Activated CD8-positive, alpha-beta memory T cell treated with anti-CD3 and anti-CD28 coated beads, Interleukin-2, amount 50 U/mL, for 24 hours (primary cell): ENCODE data around the gene GYPE.
"Not testable (repeated sequence)": the region's sequence is repeated elsewhere in the genome, so short reads cannot be mapped to it uniquely, and the experiment has no call there.

Experiments used
- DNase-seq: peaks from one replicate; pipeline ENCODE4 v3.0.0-alpha.2; 2020; ENCODE audit errors: extremely low read depth

Gene GYPE

GRCh38 chr4:143905440-143905839 lies at the start of gene GYPE:
GYPE (minus strand) TSS chr4:143905559; CDS start chr4:143905507, 52 bp downstream.
- DNase-seq: not testable (repeated sequence)

DNA sequence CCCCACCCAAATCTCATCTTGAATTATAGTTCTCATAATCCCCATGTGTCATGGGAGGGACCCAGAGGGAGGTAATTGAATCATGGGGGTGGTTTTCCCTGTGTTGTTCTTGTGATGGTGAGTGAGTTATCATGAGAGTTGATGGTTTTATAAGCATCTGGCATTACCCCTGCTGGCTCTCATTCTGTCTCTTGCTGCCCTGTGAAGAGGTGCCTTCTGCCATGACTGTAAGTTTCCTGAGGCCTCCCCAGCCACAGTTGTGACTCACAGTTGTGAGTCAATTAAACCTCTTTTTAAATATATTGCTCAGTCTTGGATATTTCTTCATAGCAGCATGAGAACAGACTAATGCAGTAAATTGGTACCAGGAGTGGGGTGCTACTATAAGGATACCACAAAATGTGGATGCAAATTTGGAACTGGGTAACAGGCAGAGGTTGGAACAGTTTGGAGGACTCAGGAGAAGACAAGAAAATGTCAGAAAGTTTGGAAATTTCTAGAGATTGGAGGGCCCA lies 46.2 kb upstream of the GYPE start:
- DNase-seq: not testable (repeated sequence)

DNA sequence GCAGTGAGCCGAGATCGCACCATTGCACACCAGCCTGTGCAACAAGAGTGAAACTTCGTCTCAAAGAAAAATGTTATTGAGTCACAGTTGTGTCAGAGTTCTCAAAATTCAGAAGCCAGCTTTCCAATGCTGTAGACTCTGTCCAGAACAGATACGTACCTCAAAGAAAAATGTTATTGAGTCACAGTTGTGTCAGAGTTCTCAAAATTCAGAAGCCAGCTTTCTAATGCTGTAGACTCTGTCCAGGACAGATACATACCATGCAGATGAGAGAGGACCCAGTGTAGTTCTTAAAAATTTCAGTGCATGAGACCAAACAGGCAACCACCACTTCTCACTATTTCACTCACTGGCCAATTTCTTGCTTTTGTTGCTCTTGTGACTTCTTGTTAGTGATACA lies 45.6 kb upstream of the GYPE start:
- not testable (repeated sequence) for DNase-seq

- DNase-seq: not testable (repeated sequence)
Measured at GRCh38 chr4:143950185-143950584, 44.8 kb upstream of the GYPE start.

- DNase-seq: not testable (repeated sequence)
Measured at GRCh38 chr4:143947493-143947892, 42.1 kb upstream of the GYPE start.

- not testable (repeated sequence) for DNase-seq
Measured at GRCh38 chr4:143940708-143941107, 35.3 kb upstream of the GYPE start.

DNA sequence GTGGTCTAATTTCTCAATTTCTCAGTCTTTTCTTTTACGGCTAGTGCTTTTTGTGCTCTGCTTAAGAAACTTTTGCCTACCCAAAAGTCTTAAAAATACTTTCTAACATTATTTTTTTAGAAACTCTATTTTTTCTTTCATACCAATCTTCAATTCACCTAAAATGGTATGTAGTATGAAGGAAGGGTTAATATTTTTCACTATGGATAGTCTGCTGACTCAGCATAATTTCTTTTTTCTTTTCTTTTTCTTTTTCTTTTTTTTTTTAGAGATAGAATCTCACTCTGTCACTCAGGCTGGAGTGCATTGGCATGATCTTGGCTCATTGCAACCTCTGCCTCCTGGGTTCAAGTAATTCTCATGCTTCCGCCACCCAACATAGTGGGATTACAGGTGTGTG lies 34.2 kb upstream of the GYPE start:
- no peak for DNase-seq

DNA sequence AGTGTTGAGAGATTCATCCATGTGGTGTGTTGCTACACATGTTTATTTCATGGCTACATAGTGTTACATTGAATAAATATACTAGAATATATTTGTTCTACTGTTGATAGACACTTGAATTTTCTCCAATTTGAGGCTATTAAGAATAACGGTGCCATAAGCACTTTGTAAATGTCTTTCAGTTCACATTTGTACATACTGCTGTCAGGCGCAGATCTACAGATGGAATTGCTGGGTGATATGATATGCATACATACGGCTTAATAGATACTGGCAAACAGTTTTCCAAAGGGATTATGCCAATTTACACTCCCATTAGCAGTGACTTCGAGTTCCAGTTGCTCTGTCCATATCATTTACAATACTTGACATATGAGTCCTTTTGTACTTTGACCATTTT lies 33.5 kb upstream of the GYPE start:
- not testable (repeated sequence) for DNase-seq

DNA sequence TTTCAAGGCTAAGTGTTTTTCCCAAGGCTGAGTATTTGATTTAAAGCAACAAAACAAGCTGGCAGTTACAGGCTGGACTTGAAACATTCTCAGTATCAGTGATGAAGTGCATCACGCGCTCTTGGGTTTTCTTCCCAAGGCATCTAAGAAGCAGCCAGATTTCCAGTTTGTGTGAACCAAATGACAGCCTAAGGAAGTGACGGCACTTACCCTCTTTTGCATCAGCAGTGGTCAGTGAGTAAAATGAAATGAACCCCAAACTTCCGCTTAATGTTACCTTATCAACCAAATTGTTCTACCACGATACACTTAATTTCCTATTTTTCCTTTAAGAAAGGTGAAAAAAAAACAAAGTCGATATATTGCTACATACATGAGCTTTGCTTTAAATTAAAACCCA lies 15.8 kb upstream of the GYPE start:
- no peak for DNase-seq

DNA sequence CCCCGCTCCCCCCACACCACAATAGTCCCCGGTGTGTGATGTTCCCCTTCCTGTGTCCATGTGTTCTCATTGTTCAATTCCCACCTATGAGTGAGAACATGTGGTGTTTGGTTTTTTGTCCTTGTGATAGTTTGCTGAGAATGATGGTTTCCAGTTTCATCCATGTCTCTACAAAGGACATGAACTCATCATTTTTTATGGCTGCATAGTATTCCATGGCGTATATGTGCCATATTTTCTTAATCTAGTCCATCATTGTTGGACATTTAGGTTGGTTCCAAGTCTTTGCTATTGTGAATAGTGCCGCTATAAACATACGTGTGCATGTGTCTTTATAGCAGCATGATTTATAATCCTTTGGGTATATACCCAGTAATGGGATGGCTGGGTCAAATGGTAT lies 11.1 kb upstream of the GYPE start:
- DNase-seq: not testable (repeated sequence)

DNA sequence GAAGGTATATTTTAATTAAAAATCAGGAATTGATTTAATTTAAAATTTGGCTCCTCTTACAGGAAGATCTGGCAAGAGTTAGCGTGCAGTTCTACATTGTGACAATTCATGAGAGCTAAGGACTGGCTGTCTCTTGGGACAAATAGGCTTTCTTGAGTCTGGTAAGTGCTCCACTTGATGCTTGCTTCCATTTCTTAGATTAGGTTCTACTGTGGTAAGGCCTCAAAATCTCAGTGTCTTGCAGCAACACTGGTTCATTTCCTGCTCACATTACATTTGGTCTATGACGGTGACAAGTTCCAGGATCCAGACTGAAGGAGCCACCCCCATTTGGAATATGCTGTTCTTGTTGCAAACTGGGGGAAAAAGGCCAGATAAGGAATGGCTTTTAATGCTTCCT lies 7.1 kb upstream of the GYPE start:
- not testable (repeated sequence) for DNase-seq

GRCh38 chr4:143911528-143912417 lies 6.4 kb upstream of the GYPE start:
- not testable (repeated sequence) for DNase-seq

DNA sequence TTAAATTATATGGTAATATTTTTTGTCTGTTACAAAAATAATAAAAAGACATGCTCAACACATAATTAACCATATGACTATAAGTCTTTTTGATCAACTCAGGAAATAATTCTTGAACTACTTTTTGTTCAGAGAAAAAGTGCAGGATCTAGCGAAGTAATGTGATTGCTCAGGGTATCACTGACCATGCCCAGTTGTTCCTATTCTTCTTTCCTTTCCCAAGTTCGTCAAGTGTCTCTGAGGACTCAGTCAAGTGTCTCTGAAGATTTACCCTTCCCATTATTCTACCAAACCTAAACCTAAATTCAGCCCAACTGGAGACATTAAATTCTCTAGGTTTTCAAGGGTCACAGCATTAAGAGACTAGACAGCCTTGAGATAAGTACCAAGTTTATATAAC lies 5.5 kb upstream of the GYPE start:
- not testable (repeated sequence) for DNase-seq

DNA sequence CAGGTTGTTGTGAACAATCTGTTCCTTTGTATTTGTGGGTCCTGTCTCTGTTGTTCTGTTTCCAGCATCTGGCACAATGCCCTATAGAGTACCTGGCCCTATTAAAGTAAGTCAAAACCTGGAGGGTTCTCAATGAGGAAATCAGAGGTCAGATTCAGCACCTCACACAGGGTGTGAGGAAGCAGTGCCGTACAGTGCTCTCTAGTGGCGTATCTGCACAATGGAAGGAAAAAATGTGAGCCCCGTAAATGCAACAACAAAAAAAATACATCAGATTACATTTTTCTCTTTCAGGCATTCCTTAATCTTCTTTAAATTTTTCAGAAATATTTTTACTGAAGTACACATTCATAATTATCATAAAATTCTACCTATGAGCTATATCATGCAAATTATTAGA lies 2.5 kb upstream of the GYPE start:
- not testable (repeated sequence) for DNase-seq

GRCh38 chr4:143904431-143904830 lies 928 bp downstream of the GYPE start:
- DNase-seq: not testable (repeated sequence)

GRCh38 chr4:143890323-143890722 lies 15.0 kb downstream of the GYPE start:
- DNase-seq: not testable (repeated sequence)

GRCh38 chr4:143888189-143888588 lies 17.2 kb downstream of the GYPE start:
- DNase-seq: not testable (repeated sequence)

DNA sequence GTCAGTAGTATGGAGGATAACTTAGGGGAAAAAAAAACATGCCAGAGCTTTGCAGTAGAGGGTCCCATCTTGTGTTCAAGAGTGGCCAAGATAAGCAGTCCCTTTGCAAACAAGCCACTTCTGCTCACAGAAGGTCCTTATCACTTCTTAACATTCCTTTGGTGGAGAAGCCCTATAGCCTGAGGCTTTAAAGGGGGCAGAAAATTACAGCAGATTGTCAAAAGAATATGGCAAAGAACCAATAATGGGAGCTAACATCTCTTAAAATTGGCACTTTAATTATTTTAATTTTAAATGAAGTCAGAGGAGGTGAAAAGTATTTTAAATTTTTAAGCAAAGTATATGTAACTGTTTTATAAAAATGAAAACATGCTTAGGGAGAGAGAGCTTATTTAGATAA lies 20.4 kb downstream of the GYPE start:
- not testable (repeated sequence) for DNase-seq

DNA sequence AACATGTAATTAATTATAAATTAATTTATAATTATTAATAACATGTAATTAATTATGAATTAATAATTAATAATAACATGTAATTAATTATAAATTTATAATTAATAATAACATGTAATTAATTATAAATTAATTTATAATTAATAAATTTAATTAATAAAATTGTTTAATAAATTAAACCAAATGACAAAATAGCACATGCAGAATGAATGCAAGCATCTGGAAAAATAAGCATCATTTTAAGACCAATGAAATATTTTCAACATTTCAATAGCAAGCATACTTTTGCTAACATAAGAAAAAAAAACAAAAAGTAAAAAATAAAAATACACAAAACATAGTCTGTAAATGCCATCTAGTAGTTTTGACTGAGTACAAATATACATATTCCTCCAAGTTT lies 21.8 kb downstream of the GYPE start:
- DNase-seq: no peak

DNA sequence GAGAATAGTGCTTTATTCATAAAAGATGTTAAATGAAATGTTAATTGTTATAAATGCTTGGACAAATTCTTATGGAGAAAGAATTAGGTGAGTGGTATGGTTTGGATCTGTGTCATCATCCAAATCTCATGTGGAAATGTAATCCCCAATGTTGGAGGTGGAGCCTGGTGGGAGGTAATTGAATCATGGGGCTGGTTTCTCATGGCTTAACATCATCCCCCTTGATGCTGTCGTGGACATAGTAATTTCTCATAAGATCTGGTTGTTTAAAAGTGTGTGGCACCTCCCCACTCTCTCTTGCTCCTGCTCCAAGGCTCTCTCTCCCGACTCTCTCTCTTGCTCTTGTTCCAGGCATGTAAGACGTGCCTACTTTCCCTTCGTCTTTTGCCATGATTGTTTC lies 22.5 kb downstream of the GYPE start:
- no peak for DNase-seq

GRCh38 chr4:143879561-143879960 lies 25.8 kb downstream of the GYPE start:
- DNase-seq: not testable (repeated sequence)

- DNase-seq: not testable (repeated sequence)
Measured at GRCh38 chr4:143875357-143875756, 30.0 kb downstream of the GYPE start.
